OCI-LY7 (cell line): ENCODE data around the gene THPO. TPM values are rescaled to one million over a fixed set of nuclear protein-coding genes. Genes with fewer than 3 reads are reported as not detected.
A peak's percentile ranks its signal among the peaks of the same experiment; 100 is the strongest.

ENCODE experiments used
- BruUV-seq: library from RNA; stranded (reverse); fragments of 400-500 nt; replicated peaks from 2 replicates; lab custom pipeline; 2021; lab: Mats Ljungman, UMichigan
- CTCF ChIA-PET: fragments of 300-600 bp; sonication (Branson Sonifier 250); formaldehyde crosslinking; loops from one replicate; lab custom pipeline; 2022; ENCODE audit warnings: antibody characterized with exemption; ENCODE audit not compliant: unreplicated experiment; lab: Charles Lee
- POLR2A ChIA-PET: fragments of 300-600 bp; sonication (Branson Sonifier 250); formaldehyde crosslinking; loops from one replicate; lab custom pipeline; 2022; ENCODE audit warnings: antibody characterized with exemption; lab: Charles Lee
- DNase-seq: peaks from one replicate; pipeline ENCODE4 v3.0.0-alpha.2; 2015; ENCODE audit warnings: low spot score
- H2AFZ ChIP-seq: fragments of 200-600 bp; sonication (generic), shearing (Covaris generic); 2 replicates; pipeline ENCODE4 v1.6.1; 2014; ENCODE audit warnings: mild to moderate bottlenecking, antibody characterized with exemption, low read length, moderate library complexity
- H3K27ac ChIP-seq: fragments of 200-600 bp; sonication (generic); 2 replicates; pipeline ENCODE4 v1.5.1; 2014; ENCODE audit warnings: mixed run types, low read depth, mild to moderate bottlenecking, moderate library complexity, low read length, inconsistent platforms; ENCODE audit not compliant: poor library complexity, severe bottlenecking
- H3K36me3 ChIP-seq: fragments of 200-600 bp; sonication (generic); 2 replicates; pipeline ENCODE4 v1.6.1; 2014; ENCODE audit warnings: mild to moderate bottlenecking, antibody characterized with exemption, low read length, moderate library complexity, mixed read lengths; ENCODE audit not compliant: insufficient read depth
- H3K4me1 ChIP-seq: fragments of 200-600 bp; sonication (generic); 2 replicates; pipeline ENCODE4 v1.5.1; 2014; ENCODE audit warnings: mild to moderate bottlenecking, low read length; ENCODE audit not compliant: insufficient read depth, poor library complexity, severe bottlenecking
- H3K4me2 ChIP-seq: fragments of 200-600 bp; sonication (generic); 2 replicates; pipeline ENCODE4 v1.6.1; 2014; ENCODE audit warnings: mild to moderate bottlenecking, low read length
- H3K4me3 ChIP-seq: fragments of 200-600 bp; sonication (generic); 2 replicates; pipeline ENCODE4 v1.5.1; 2014; ENCODE audit warnings: mild to moderate bottlenecking, low read depth, low read length; ENCODE audit not compliant: poor library complexity, severe bottlenecking
- H3K79me2 ChIP-seq: fragments of 200-600 bp; sonication (generic); 2 replicates; pipeline ENCODE4 v1.6.1; 2016; ENCODE audit warnings: low read depth, mild to moderate bottlenecking, low read length, moderate library complexity, mixed read lengths; ENCODE audit not compliant: insufficient read depth
- H3K9me2 ChIP-seq: fragments of 200-600 bp; sonication (generic); 2 replicates; pipeline ENCODE4 v1.6.1; 2016; ENCODE audit warnings: mild to moderate bottlenecking, low read length, mixed read lengths; ENCODE audit not compliant: insufficient read depth
- H3K9me3 ChIP-seq: fragments of 200-600 bp; sonication (generic); 2 replicates; pipeline ENCODE4 v1.6.1; 2014; ENCODE audit warnings: mild to moderate bottlenecking, mixed run types, low read length, mixed read lengths
- H4K20me1 ChIP-seq: fragments of 200-600 bp; sonication (generic); 2 replicates; pipeline ENCODE4 v1.6.1; 2014; ENCODE audit warnings: mild to moderate bottlenecking, antibody characterized with exemption, low read length, moderate library complexity, mixed read lengths; ENCODE audit not compliant: insufficient read depth
- CTCF ChIP-seq: fragments of 200-600 bp; sonication (generic); conservative IDR thresholded peaks from 2 replicates; pipeline ENCODE4 v1.5.1; 2014; ENCODE audit warnings: mild to moderate bottlenecking, antibody characterized with exemption, low read length, moderate library complexity, mixed read lengths
- EZH2phosphoT487 ChIP-seq: fragments of 200-600 bp; sonication (generic); IDR thresholded peaks from 2 replicates; pipeline ENCODE4 v1.6.1; 2018; ENCODE audit warnings: low read depth, borderline replicate concordance, mild to moderate bottlenecking, mixed run types, antibody characterized with exemption, low read length, moderate library complexity, mixed read lengths
- intact Hi-C: fragments of 100-400 bp; cut with micrococcal nuclease; formaldehyde crosslinking; loops from one replicate; pipeline ENCODE4 v1.10.0; 2022; ENCODE audit not compliant: unreplicated experiment
- total RNA-seq, 2 experiments: library from RNA; depleted of rRNA in 1 of 2; stranded (reverse); fragments of >200 nt in 1 of 2; shearing (Covaris generic) in 1 of 2; gene quantifications; 2 replicates each; pipeline ENCODE4 v1.2.3, GENCODE V29; 2014 to 2022

The THPO gene
- total RNA-seq, 2 experiments from 2014 or later: not detected

- Histone ChIP-seq H3K79me2 (no peaks in the 10 kb centered on the region), H4K20me1 (peaks cover 4% of the 10 kb centered on the region; the same call in 1 of the 2 replicates), H3K36me3 (peaks cover 33% of the 10 kb centered on the region), H2AFZ (no peak within 1 kb of the TSS), H3K27ac (no peak within 1 kb of the TSS), H3K9me3 (no peaks in the 10 kb centered on the region), H3K4me3 (no peak within 1 kb of the TSS), H3K4me1 (peaks cover 8% of the 10 kb centered on the region), H3K9me2 (no peaks in the 10 kb centered on the region), H3K4me2 (peak within 1 kb of the TSS; percentile 73; the same call in 1 of the 2 replicates)
- no TSS peak for BruUV-seq
- DNase-seq: no peak
- no peak for TF ChIP-seq EZH2phosphoT487
- TF ChIP-seq CTCF: no peak
- POLR2A ChIA-PET: interaction anchor here (1.2 kb wide), 1 partner anchor 11 kb away, joined by 4 read pairs; no protein-coding TSS in a partner anchor
- intact Hi-C loops: no loop called here
- CTCF ChIA-PET: no interaction called here
Measured at GRCh38 chr3:184337399-184337714, 40.6 kb downstream of the THPO start, which contains the start of gene FAM131A. FAM131A (plus strand) TSS chr3:184337600; CDS start chr3:184337631, 31 bp downstream.

GRCh38 chr3:184336547-184337398, 41.2 kb downstream of the THPO start:
- Histone ChIP-seq H3K27ac (no peak overlapping the region), H3K36me3 (peaks cover 39% of the 10 kb centered on the region), H3K4me2 (peak overlapping the region; percentile 73; the same call in 1 of the 2 replicates), H3K9me2 (no peaks in the 10 kb centered on the region), H3K9me3 (no peaks in the 10 kb centered on the region), H4K20me1 (peaks cover 4% of the 10 kb centered on the region; the same call in 1 of the 2 replicates), H3K4me3 (peak overlapping the region; percentile 64), H2AFZ (no peak overlapping the region), H3K79me2 (no peaks in the 10 kb centered on the region), H3K4me1 (peaks cover 8% of the 10 kb centered on the region)
- intact Hi-C loops: no loop called here
- BruUV-seq: no TSS peak
- TF ChIP-seq CTCF (no peak), EZH2phosphoT487 (no peak)
- DNase-seq: peak; percentile 17
- POLR2A ChIA-PET: interaction anchor here (1.2 kb wide), 1 partner anchor 11 kb away, joined by 4 read pairs; no protein-coding TSS in a partner anchor
- CTCF ChIA-PET: no interaction called here
